Colonic mucosa (tissue), 4 donors: ENCODE results near the gene RCAN1. TPM values are rescaled to one million over a fixed set of nuclear protein-coding genes. Genes with fewer than 3 reads are reported as not detected.

Source experiments
- DNase-seq: peaks from one replicate; pipeline ENCODE4 v3.0.0-alpha.2; 2020
- H3K27ac ChIP-seq: fragments of 200-600 bp; one replicate; pipeline ENCODE4 v1.8.0; 2021
- H3K27me3 ChIP-seq: fragments of 200-600 bp; one replicate; pipeline ENCODE4 v1.8.0; 2021
- H3K36me3 ChIP-seq: fragments of 200-600 bp; one replicate; pipeline ENCODE4 v1.8.0; 2021
- H3K4me1 ChIP-seq: fragments of 200-600 bp; one replicate; pipeline ENCODE4 v1.8.0; 2021; ENCODE audit warnings: mild to moderate bottlenecking
- H3K4me3 ChIP-seq: fragments of 200-600 bp; one replicate; pipeline ENCODE4 v1.8.0; 2021
- H3K9ac ChIP-seq, 2 donors: one replicate each; pipeline ENCODE4 v1.7.0; 2013; ENCODE audit warnings: control low read depth in 2 of 2, low read depth in 2 of 2, low read length in 2 of 2
- H3K9me3 ChIP-seq: fragments of 200-600 bp; one replicate; pipeline ENCODE4 v1.8.0; 2021
- intact Hi-C: fragments of 100-400 bp; cut with DNase I; formaldehyde crosslinking; loops from one replicate; pipeline ENCODE4 v1.14.1; 2022
- total RNA-seq, 2 donors: library from RNA; stranded (reverse); fragmentation: NEBNext Ultra II Directional in 1 of 2; extraction: Animal tissue kit (Norgen Biotek cat#: 25700) in 1 of 2; gene quantifications; one replicate each; pipeline ENCODE4 v1.2.1, GENCODE V29; 2021
- TF ChIP-seq, protein P1 (sequence below): fragments of 200-600 bp; IDR thresholded peaks from one replicate; pipeline ENCODE4 v1.8.0; 2022; ENCODE audit warnings: antibody characterized with exemption, mild to moderate bottlenecking
- donor health status: healthy.
- donor health status: DM: no; HTN: no; CAD: no.
- donor health status: DM: no; HTN: no; CAD: no.

RCAN1 gene
- total RNA-seq, 2 donors from 2014 or later, result 38.0 to 68.7 TPM

GRCh38 chr21:34543017-34543416, 71.9 kb downstream of the RCAN1 start:
- peak; percentile 62 for DNase-seq
- peak overlapping the region; percentile 77 for H3K27ac ChIP-seq
- intact Hi-C loops, result no loop called here

DNA sequence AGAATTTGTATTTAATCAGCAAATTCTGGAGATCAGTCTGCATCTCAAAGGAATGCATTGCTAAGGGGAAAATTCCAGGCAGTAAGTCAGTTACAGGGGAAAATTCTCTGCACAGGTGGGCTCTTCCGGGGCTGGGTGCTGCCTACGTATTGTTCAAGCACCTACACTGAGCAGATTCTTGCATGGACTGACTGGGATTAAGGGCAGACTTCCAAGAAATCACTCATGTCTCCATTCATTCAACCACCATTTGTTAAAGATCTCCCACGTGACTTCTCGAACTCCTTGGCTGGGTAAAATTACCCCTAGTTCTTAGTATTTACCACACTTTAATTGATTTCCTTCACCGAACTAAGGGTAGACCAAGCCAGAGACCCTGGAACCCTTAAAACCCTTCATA, 74.7 kb downstream of the RCAN1 start:
- no peaks in the 10 kb centered on the region for H3K36me3 ChIP-seq
- H3K9ac ChIP-seq, result no peak overlapping the region
- no peaks in the 10 kb centered on the region for H3K27me3 ChIP-seq
- H3K27ac ChIP-seq, result no peak overlapping the region
- peaks cover 10% of the 10 kb centered on the region for H3K4me1 ChIP-seq
- no peak overlapping the region for H3K4me3 ChIP-seq
- intact Hi-C loops, result no loop called here
- H3K9me3 ChIP-seq, result no peaks in the 10 kb centered on the region
- TF ChIP-seq, protein P1, sequence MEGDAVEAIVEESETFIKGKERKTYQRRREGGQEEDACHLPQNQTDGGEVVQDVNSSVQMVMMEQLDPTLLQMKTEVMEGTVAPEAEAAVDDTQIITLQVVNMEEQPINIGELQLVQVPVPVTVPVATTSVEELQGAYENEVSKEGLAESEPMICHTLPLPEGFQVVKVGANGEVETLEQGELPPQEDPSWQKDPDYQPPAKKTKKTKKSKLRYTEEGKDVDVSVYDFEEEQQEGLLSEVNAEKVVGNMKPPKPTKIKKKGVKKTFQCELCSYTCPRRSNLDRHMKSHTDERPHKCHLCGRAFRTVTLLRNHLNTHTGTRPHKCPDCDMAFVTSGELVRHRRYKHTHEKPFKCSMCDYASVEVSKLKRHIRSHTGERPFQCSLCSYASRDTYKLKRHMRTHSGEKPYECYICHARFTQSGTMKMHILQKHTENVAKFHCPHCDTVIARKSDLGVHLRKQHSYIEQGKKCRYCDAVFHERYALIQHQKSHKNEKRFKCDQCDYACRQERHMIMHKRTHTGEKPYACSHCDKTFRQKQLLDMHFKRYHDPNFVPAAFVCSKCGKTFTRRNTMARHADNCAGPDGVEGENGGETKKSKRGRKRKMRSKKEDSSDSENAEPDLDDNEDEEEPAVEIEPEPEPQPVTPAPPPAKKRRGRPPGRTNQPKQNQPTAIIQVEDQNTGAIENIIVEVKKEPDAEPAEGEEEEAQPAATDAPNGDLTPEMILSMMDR, result no peak
- DNase-seq, result no peak

More at GRCh38 chr21:34543017-34543416, 71.9 kb downstream of the RCAN1 start:
- no peaks in the 10 kb centered on the region for H3K36me3 ChIP-seq
- no peaks in the 10 kb centered on the region for H3K9me3 ChIP-seq
- peaks cover 10% of the 10 kb centered on the region for H3K4me1 ChIP-seq
- TF ChIP-seq, protein P1, result no peak
- no peak overlapping the region for H3K9ac ChIP-seq
- no peaks in the 10 kb centered on the region for H3K27me3 ChIP-seq
- no peak overlapping the region for H3K4me3 ChIP-seq

- Histone ChIP-seq H3K27me3 (no peaks in the 10 kb centered on the region), H3K9me3 (no peaks in the 10 kb centered on the region), H3K27ac (no peak overlapping the region), H3K9ac (no peak overlapping the region), H3K4me1 (no peaks in the 10 kb centered on the region), H3K4me3 (no peak overlapping the region), H3K36me3 (no peaks in the 10 kb centered on the region)
- TF ChIP-seq, protein P1, result no peak
- intact Hi-C loops, result no loop called here
- no peak for DNase-seq
Observed at GRCh38 chr21:34537838-34538237, 77.1 kb downstream of the RCAN1 start.

GRCh38 chr21:34536820-34537219, 78.1 kb downstream of the RCAN1 start:
- intact Hi-C loops, result no loop called here
- no peak overlapping the region for H3K27ac ChIP-seq
- H3K27me3 ChIP-seq, result no peaks in the 10 kb centered on the region
- no peak overlapping the region for H3K9ac ChIP-seq
- H3K9me3 ChIP-seq, result no peaks in the 10 kb centered on the region
- H3K36me3 ChIP-seq, result no peaks in the 10 kb centered on the region
- no peaks in the 10 kb centered on the region for H3K4me1 ChIP-seq
- TF ChIP-seq, protein P1, result no peak
- no peak overlapping the region for H3K4me3 ChIP-seq
- no peak for DNase-seq

DNA sequence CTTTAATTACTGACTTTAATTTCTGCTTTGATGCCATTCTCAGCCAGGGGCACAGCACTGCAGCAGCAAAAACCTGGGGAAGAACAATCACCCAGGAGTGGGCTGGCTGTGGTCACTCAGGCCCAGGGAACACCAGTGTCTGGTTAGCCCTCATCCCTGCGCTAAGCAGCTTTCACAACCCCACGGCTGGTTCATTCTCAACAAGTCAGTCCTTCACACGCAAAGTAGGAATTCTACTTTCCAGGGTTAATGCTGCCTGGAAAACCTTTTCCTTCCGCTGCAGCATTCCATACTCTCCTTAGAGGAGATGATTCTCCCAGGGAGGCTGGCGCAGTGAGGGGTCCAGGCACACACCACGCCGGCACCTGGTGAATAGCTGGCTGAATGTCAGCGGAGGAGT, 78.6 kb downstream of the RCAN1 start:
- intact Hi-C loops, result no loop called here
- Histone ChIP-seq H3K4me1 (no peaks in the 10 kb centered on the region), H3K36me3 (no peaks in the 10 kb centered on the region)

More for the DNA sequence above, 78.6 kb downstream of the RCAN1 start:
- H3K4me3 ChIP-seq, result no peak overlapping the region
- no peaks in the 10 kb centered on the region for H3K9me3 ChIP-seq
- DNase-seq, result no peak
- no peak overlapping the region for H3K27ac ChIP-seq
- no peaks in the 10 kb centered on the region for H3K27me3 ChIP-seq
- H3K9ac ChIP-seq, result no peak overlapping the region
- TF ChIP-seq, protein P1, result no peak
